Activated CD8-positive, alpha-beta memory T cell treated with anti-CD3 and anti-CD28 coated beads, Interleukin-2, amount 50 U/mL, for 24 hours (primary cell): ENCODE measurements around the gene NAPG.
A peak's percentile ranks its signal among the peaks of the same experiment; 100 is the strongest.
"Not testable (repeated sequence)": the region's sequence is repeated elsewhere in the genome, so short reads cannot be mapped to it uniquely, and the experiment has no call there.

ENCODE experiments used
- DNase-seq: peaks from one replicate; pipeline ENCODE4 v3.0.0-alpha.2; 2020; ENCODE audit errors: extremely low read depth

The NAPG gene

DNA sequence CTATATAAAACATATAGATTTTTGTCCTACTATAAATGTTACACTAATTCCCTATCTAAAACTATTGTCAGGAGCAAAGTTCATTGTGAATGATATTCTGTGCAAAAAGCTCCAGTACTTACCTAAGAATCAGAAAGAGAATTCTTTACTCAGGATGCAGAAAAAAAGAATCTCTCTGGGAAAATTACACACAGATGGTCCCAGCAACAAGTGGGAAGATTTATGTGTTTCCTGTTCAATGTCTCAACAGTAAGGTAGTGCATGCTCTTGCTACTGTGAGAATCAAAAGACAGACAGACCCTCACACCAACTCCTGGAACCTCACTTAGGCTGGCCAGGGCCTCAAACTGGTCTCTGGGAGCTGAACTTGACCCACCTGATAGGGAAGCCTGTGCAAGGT lies 11.2 kb upstream of the NAPG start:
- DNase-seq, result no peak

DNA sequence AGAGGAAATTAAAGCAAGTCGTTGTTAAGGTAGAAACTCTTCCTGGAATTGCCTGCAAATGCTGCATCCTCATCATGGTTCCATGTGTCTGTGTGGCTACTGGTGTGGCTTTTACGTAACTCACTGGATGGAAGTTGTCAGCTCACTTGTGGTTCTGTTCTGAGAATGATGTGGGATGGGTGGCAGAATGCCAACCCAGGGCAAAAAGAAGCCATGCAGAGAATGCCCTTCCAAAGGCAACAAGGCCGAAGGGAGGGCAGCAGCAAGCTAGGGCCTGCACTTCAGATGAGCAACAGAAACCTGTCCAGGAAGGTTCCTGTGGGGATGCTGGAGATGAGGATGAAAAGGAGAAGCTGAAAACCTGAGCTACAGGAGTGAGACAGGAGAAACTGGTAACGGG lies 10.4 kb upstream of the NAPG start:
- DNase-seq, result no peak

GRCh38 chr18:10516078-10516477 lies 9.7 kb upstream of the NAPG start:
- no peak for DNase-seq

DNA sequence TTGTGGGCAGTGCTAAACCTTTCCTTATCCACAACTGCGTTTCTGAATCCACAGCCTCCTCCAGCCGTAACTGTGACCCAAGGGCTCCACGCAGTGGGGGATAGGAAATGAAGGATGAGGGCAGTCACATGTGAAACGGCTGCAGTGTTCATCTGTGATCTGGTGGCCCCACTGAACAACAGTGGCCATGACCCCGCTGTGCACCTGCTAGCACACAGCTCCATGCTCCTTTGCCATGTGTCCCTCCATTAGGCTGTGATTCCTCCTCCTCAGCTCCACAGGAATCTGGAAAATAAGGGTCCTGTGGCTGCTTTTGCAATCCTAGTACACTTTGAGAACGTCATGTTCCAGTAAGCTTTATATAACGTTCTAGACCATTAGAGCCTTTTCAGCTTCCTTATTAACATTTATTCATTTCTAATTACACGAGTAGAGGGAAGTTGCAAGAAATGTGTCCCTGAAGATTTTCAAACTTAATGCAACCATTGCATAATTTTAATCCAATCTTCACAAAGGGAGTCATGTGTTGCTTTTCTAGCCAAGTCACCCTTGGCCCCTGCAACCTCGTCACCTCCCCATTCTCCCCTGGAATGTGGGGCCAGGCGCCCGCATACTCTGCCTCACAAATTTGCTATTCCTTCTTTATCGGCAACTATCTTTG lies 7.1 kb upstream of the NAPG start:
- DNase-seq, result no peak

DNA sequence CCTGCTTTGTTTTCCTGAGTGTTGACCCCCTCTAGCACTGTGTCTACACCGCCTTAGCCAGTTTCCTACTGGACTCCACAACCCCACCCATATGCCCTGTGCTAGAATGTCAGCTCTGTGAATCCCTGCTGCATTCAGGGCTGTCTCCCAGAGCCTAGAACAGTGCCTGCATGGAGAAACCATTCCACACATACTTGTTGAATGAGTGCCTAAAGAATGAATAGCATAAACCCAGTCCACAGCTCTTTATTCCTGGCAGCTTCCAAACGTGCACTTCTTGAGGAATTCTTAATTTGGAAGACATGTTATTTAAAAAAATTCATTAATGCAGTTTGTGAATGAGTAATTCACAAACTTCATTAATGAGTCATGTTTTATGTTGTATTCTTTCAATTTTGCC lies 6.5 kb upstream of the NAPG start:
- no peak for DNase-seq

DNA sequence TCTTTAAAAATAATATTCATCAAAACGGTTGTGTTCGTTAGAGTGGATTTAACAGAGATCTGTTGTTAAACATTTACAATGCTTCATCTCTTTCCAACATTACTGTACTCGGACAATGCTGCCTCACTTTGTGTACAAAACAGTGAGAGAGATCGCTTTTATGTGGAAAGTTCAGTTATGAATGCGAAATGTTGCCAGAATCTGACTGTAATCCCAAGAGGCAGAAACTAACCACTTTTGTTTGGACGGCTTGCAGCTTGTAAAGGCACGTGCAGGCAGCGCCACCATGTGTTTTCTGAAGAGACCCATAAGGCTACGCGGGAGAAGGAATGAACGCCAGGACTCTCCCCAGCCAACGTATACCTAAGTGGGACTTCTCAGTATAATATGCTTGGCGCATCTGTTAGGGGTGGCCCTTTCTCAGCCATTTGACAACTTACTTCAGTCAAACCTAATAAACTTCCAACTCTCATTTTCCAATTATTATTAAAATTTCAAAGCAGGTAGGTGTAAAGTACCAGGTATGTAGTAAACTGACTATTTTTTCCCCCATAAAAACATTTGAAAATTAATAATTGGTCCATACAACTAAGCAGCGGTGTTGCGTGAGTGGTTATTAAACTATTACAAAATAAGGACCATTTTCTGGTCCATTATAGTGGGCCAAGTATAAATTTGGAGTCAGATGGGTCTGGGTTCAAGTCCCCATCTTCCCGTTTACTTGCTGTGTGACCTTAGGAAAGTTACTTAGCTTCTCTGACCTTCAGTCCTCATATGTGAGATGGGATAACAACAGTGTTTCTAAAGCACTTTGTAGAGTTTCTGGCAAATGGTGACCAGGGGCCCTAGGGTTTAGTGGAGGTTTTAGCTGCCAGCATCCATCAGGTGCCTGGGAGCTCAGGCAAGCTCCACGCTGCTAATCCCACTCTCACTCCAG lies 5.6 kb upstream of the NAPG start:
- DNase-seq, result peak; percentile 15

GRCh38 chr18:10521566-10521965 lies 4.3 kb upstream of the NAPG start:
- DNase-seq, result no peak

DNA sequence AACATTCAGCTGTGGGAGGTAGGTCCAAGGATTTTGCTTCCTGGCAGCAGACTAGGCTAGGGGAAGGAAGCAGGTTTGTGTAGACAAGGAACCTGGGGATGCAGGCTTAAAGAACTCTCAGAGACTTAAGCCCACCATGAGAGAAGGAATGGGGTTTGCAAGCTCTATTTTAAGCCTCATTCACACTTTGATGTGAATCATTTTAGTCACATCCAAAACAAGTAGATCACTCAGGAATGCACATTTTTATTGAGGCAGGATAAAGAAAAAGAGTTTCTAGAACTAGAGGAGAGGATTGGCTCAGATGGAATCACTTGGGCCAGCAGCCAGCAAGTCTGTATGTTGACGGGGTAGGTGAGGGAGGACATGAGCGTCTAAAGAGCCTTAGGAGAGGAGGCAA lies 3.3 kb upstream of the NAPG start:
- DNase-seq, result no peak

- DNase-seq, result no peak
These were observed 2.3 kb upstream of the NAPG start for GRCh38 chr18:10523544-10523943.

- DNase-seq, result no peak
These were observed 1.1 kb upstream of the NAPG start for GRCh38 chr18:10524507-10525370.

DNA sequence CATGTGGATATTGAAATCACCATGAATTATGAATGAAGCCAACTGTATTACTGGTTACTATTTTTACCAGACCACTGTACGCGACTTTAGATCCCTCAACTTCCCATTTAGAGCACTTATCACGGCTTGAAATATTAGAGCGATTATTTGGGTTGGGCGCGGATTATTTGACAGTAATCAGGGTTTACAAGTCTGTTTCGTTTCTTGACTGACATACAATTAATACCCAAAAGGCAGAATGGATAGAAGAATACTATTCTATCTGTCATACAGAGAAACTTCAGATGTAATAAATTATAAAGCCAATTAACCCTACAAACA lies 496 bp upstream of the NAPG start:
- no peak for DNase-seq

- DNase-seq, result no peak
These were observed 728 bp downstream of the NAPG start for GRCh38 chr18:10526561-10526949.

- no peak for DNase-seq
These were observed 2.6 kb downstream of the NAPG start for GRCh38 chr18:10528439-10528838.

GRCh38 chr18:10530002-10530401 lies 4.2 kb downstream of the NAPG start:
- DNase-seq, result no peak

DNA sequence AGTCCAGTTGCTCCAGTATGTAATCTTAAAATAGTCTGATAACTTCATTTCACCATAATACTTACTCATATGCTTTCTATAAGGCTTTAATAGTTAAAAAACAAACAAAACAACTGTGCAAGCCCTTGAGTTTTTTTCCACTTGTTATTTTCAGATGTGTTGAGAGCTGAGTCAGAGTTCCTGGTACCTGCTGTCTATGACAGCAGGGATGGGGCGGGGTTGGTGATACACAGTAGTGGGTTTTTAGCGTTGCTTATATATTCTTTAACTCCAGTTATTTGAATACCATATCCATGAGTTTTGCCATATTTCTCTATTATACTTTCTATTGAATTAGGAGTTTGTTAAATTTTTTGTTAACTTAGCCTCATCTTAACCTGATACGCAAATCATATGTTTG lies 5.0 kb downstream of the NAPG start:
- no peak for DNase-seq

- no peak for DNase-seq
These were observed 7.3 kb downstream of the NAPG start for GRCh38 chr18:10533111-10533510.

DNA sequence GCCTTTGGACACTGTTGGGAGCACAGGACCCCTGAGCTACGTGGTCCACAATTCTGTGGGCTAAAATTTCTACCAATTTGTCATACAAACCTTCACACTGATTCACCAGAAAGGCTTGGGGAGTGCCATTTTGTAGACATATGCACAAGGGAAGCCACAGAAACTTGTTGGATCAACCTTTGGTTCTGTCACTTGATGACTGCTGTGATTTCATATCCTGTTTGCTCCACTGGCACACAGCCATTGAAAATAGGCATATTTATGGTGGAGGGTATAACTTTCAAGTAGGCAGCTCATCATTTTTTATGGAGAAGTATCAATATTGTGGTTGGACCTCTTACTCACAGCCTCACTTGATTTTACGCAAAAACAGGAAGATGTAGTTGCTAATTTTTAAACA lies 10.5 kb downstream of the NAPG start:
- no peak for DNase-seq

DNA sequence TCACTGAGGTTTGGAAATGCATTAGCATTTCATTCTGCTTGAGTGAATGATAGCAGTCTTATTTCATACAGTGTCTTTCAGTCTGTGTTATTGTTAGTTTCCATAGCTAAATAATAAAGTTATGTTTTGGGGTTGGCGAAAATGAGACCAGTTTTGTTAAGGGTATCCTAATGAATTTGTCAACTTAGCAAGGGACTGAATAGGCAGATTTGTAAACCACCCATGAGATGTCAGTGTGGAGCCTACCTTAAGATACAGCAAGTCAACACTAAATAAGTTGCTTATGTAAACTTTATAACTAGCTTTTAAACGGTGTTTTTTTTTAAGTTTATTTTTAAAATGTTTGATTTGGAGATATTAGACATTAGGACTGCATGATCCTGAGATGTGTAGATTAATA lies 11.9 kb downstream of the NAPG start:
- no peak for DNase-seq

DNA sequence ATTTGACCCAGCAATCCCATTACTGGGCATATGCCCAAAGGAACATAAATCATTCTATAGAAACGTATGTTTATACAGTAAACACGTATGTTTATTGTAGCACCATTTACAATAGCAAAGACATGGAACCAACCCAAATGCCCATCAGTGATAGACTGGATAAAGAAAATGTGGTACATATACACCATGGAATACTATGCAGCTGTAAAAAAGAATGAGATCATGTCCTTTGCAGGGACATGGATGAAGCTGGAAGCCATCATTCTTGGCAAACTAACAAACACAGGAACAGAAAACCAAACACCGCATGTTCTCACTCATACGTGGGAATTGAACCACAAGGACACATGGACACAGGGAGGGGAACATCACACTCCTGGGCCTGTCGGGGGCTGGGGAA lies 13.3 kb downstream of the NAPG start:
- DNase-seq, result not testable (repeated sequence)

DNA sequence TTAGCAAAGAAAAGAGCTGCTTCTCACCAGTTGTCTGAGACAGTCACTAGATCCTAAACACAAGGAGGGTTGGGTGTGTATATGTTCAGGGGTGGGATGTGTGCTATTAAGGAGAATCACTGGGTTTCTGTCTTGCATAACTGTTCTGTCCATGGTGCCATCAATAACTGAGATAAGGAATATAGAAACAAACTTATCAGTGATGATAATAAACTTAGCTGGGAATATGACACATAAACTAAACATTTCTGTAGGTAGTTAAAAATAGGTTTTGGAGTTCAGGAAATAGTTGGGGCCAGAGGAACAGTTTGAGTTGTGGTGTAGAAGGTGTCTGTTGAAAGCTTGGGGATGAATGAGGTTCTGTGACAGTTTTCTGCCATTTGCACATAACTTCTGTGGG lies 17.4 kb downstream of the NAPG start:
- DNase-seq, result no peak

- no peak for DNase-seq
These were observed 18.4 kb downstream of the NAPG start for GRCh38 chr18:10544093-10544748.
